Astrocyte of the spinal cord (primary cell): ENCODE results near the gene CAMK2A.
A peak's percentile ranks its signal among the peaks of the same experiment; 100 is the strongest.

ENCODE experiments used
- DNase-seq: peaks from one replicate; pipeline ENCODE4 v3.0.0; 2011; ENCODE audit warnings: low read depth, low spot score
- H3K4me3 ChIP-seq: 2 replicates; pipeline ENCODE4 v1.5.1; 2011; ENCODE audit warnings: low read depth, mild to moderate bottlenecking, low read length, moderate library complexity
- CTCF ChIP-seq: IDR thresholded peaks from 2 replicates; pipeline ENCODE4 v1.5.1; 2012; ENCODE audit warnings: low read depth, mild to moderate bottlenecking, low read length, inconsistent platforms
- in situ Hi-C: cut with HindIII; loops from 2 replicates; pipeline ENCODE4 v1.10.0; 2017; ENCODE audit warnings: low sequenced_read_pairs

Gene CAMK2A

GRCh38 chr5:150274811-150275210, 14.8 kb downstream of the CAMK2A start:
- no peak for TF ChIP-seq CTCF
- in situ Hi-C loops = no loop called here
- DNase-seq = no peak
- H3K4me3 ChIP-seq = no peak overlapping the region

GRCh38 chr5:150272531-150272930, 17.0 kb downstream of the CAMK2A start:
- TF ChIP-seq CTCF = peak; percentile 67
- in situ Hi-C loops = no loop called here
- peak; percentile 46 for DNase-seq
- H3K4me3 ChIP-seq = no peak overlapping the region

GRCh38 chr5:150271923-150272322, 17.6 kb downstream of the CAMK2A start:
- in situ Hi-C loops = no loop called here

GRCh38 chr5:150271296-150271692, 18.3 kb downstream of the CAMK2A start:
- no peak for TF ChIP-seq CTCF
- DNase-seq = no peak
- in situ Hi-C loops = no loop called here

More at GRCh38 chr5:150271923-150272322, 17.6 kb downstream of the CAMK2A start:
- no peak for TF ChIP-seq CTCF
- no peak overlapping the region for H3K4me3 ChIP-seq
- DNase-seq = no peak

GRCh38 chr5:150270541-150271295, 18.9 kb downstream of the CAMK2A start:
- no peak overlapping the region for H3K4me3 ChIP-seq
- TF ChIP-seq CTCF = no peak
- DNase-seq = no peak
- in situ Hi-C loops = no loop called here

More at GRCh38 chr5:150271296-150271692, 18.3 kb downstream of the CAMK2A start:
- no peak overlapping the region for H3K4me3 ChIP-seq

- in situ Hi-C loops = no loop called here
- TF ChIP-seq CTCF = no peak
- H3K4me3 ChIP-seq = no peak overlapping the region
- no peak for DNase-seq
These were observed 22.7 kb downstream of the CAMK2A start for GRCh38 chr5:150266871-150267291.
